Measurements from ENCODE around the gene CNTN4.

The CNTN4 gene

DNA sequence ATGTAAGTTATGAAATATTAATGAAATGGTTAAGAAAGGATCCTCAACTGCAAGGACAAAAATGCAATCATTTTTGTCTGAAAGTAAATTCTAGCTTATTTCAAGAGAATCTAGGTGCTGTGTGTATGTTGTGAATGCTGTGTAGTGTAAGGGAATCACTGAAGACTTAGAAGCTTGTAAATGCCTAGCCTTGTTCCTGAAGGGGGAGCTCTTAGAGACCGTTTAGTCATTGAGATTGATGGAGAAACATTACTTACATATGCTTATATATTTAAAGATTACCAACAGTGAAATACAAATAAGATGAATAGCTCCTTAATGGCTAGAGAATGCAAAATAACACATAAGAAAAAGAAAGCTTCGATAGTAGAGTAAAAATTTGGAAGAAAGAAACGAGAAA is 67.9 kb downstream of the CNTN4 start:
- TF ChIP-seq, protein P1, sequence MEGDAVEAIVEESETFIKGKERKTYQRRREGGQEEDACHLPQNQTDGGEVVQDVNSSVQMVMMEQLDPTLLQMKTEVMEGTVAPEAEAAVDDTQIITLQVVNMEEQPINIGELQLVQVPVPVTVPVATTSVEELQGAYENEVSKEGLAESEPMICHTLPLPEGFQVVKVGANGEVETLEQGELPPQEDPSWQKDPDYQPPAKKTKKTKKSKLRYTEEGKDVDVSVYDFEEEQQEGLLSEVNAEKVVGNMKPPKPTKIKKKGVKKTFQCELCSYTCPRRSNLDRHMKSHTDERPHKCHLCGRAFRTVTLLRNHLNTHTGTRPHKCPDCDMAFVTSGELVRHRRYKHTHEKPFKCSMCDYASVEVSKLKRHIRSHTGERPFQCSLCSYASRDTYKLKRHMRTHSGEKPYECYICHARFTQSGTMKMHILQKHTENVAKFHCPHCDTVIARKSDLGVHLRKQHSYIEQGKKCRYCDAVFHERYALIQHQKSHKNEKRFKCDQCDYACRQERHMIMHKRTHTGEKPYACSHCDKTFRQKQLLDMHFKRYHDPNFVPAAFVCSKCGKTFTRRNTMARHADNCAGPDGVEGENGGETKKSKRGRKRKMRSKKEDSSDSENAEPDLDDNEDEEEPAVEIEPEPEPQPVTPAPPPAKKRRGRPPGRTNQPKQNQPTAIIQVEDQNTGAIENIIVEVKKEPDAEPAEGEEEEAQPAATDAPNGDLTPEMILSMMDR (IDR thresholded peaks at IDR 0.05; ENCODE audit: low read depth, low read length): no peak
- DNase-seq (ENCODE audit: low read depth in 2 of 2): no peak
- no peak overlapping the region for H3K4me3 ChIP-seq (replicated peaks in 1 of 2; ENCODE audit: low read depth in 2 of 2, low read length in 2 of 2)

DNA sequence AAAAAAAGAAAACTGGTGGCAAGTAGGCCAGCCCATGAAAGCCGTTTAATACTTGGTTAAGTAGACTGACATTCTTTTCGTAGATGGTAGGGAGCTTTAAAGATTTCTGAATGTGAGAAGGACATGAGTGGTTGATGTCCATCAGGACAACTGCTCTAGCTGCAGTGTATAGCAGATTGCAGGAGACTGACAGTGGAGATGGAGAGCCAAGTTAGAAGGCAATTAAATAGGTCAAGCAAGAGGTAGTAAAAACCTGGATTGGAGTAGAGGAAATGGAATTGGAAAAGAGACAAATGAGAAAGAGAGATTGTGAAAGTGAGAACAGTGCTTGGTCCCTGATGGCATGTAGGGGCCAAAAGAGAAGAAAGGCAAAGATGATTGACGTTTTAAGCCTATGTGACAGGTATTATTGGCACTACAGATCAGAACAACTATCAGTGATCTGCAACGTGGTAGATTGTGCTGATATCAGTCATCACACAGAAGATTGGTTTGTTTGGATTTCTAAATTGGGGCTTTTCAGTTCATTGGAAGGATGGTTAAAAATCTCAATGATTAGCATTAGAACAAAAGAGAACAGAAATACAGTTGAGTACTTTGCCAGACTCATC is 74.0 kb downstream of the CNTN4 start:
- TF ChIP-seq, protein P1 (IDR thresholded peaks at IDR 0.05; ENCODE audit: low read depth, low read length): no peak
- no peak for DNase-seq (ENCODE audit: low read depth in 2 of 2)
- no peak overlapping the region for H3K4me3 ChIP-seq (replicated peaks in 1 of 2; ENCODE audit: low read depth in 2 of 2, low read length in 2 of 2)

DNA sequence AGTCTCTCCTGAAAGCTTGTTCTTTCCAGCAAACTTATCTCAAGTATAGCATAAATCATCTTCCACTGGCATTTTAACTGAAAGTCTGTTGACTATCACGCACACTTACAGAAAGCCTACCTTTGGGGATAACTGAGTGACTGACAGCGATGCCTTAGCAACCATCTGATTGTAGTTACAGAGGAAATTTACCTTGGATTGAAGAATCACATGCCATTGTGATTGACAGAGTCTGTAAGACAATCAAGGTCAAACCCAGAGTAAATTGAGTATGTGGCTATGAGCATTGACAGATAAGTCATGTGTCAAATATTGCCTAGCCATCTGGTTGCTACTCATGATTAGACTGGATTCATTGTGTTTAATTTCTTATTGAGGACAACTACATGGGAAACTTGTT is 82.0 kb downstream of the CNTN4 start:
- H3K4me3 ChIP-seq (replicated peaks in 1 of 2; ENCODE audit: low read depth in 2 of 2, low read length in 2 of 2): no peak overlapping the region
- TF ChIP-seq, protein P1 (IDR thresholded peaks at IDR 0.05; ENCODE audit: low read depth, low read length): no peak
- DNase-seq (ENCODE audit: low read depth in 2 of 2): no peak

DNA sequence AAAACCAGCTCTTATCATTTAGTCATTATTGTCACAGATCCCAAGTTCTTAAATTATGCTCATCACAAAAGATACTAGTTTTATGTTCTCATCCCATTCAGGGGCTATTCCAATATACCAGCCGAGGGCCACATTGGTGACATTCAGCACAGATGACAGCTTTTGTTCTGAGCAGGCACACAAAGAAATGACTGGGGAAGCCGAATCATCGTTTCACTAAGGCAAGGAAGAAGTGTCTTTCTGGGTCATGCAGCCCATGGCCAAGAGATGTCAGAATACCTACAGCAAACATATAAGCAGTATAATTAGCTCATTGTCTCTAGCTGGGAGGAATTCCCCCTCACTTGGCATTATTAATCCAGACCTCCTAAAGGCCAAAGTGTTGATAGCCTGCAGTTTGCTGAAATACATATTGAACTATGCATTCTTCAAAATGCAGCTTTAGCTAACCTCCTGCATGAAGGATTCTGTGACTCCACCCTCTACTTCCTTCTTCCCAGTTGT is 100.2 kb downstream of the CNTN4 start:
- no peak overlapping the region for H3K4me3 ChIP-seq (replicated peaks in 1 of 2; ENCODE audit: low read depth in 2 of 2, low read length in 2 of 2)
- no peak for DNase-seq (ENCODE audit: low read depth in 2 of 2)
- TF ChIP-seq, protein P1 (IDR thresholded peaks at IDR 0.05; ENCODE audit: low read depth, low read length): no peak

DNA sequence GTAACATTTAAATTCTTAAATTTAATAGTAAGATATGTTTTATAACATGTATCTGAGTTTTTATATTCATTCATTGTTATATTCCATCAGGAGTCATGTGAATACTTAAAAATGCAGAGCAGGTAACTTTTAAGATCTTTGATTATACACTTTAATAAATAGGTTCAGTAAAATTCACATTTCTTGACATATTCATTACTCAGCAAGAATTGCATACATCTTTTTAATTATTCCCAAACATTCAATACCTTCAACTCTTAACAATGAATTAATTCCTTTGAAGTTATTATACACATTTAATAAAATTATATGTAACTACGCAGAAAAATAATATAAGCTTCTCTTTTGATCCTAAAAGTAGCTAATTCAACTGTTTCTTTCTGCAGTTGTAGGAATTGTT is 105.4 kb downstream of the CNTN4 start:
- H3K4me3 ChIP-seq (replicated peaks in 1 of 2; ENCODE audit: low read depth in 2 of 2, low read length in 2 of 2): no peak overlapping the region
- TF ChIP-seq, protein P1 (IDR thresholded peaks at IDR 0.05; ENCODE audit: low read depth, low read length): no peak
- DNase-seq (ENCODE audit: low read depth in 2 of 2): no peak

DNA sequence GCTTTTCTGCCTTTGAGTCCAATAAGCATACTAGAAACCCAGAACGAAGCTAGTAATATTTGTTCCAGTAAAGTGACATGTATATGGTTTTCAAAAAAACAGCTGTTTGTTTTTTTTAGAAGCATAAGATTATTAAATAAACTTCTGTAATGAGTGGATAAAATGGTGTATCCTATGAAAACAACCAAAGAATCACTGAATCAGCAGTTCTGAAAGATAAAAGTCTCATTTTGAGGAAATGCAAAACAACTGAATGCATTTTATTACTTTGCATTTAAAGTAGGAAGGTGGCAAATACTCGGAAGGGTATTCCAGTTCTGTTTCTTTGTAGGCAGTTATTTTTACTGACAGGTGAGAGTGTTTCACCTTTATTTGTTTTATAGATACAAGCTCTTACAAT is 107.0 kb downstream of the CNTN4 start:
- no peak for DNase-seq (ENCODE audit: low read depth in 2 of 2)
- TF ChIP-seq, protein P1 (IDR thresholded peaks at IDR 0.05; ENCODE audit: low read depth, low read length): no peak
- no peak overlapping the region for H3K4me3 ChIP-seq (replicated peaks in 1 of 2; ENCODE audit: low read depth in 2 of 2, low read length in 2 of 2)

DNA sequence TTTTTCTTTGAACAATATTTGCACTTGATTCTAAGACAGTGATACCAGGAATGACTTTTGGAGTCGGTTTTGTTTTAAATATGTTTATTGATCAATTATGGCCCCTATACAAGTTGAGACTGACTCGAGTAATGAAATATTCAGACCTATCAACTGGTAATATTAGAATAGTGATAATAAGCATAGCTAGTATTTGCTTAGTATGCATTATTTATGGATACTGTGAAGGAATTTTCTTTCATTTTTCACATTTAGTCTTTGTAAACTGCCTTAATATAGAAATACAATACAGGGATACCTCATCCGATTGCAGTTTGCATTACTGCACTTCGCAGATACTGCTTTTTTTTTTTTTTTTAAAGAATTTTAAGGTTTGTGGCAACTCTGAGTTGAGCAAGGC is 107.9 kb downstream of the CNTN4 start:
- no peak for DNase-seq (ENCODE audit: low read depth in 2 of 2)
- no peak overlapping the region for H3K4me3 ChIP-seq (replicated peaks in 1 of 2; ENCODE audit: low read depth in 2 of 2, low read length in 2 of 2)
- TF ChIP-seq, protein P1 (IDR thresholded peaks at IDR 0.05; ENCODE audit: low read depth, low read length): no peak

Data from cardiac fibroblast (primary cell).